Hepatocyte (in vitro differentiated cells): Measurements from ENCODE around the gene BLVRB. TPM values are rescaled to one million over a fixed set of nuclear protein-coding genes. Genes with fewer than 3 reads are reported as not detected.
A peak's percentile ranks its signal among the peaks of the same experiment; 100 is the strongest.

Experiments
- DNase-seq: peaks from one replicate; pipeline ENCODE4 v3.0.0-alpha.2; 2016; ENCODE audit warnings: low spot score
- H2AFZ ChIP-seq: fragments of 200-600 bp; sonication (generic); 2 replicates; pipeline ENCODE4 v1.6.0; 2016; ENCODE audit warnings: antibody characterized with exemption, mild to moderate bottlenecking
- H3K27ac ChIP-seq: fragments of 200-600 bp; sonication (generic); 2 replicates; pipeline ENCODE4 v1.5.1; 2016; ENCODE audit warnings: mild to moderate bottlenecking
- H3K27me3 ChIP-seq: fragments of 200-600 bp; sonication (generic); 2 replicates; pipeline ENCODE4 v1.6.1; 2016
- H3K36me3 ChIP-seq: fragments of 200-600 bp; sonication (generic); replicated peaks from 2 replicates; pipeline ENCODE4 v1.5.1; 2016; ENCODE audit warnings: low read depth; ENCODE audit not compliant: insufficient read depth
- H3K4me1 ChIP-seq: fragments of 200-600 bp; sonication (generic); 2 replicates; pipeline ENCODE4 v1.5.1; 2016; ENCODE audit warnings: mild to moderate bottlenecking, moderate library complexity; ENCODE audit not compliant: insufficient read depth
- H3K4me2 ChIP-seq: fragments of 200-600 bp; sonication (generic); 2 replicates; pipeline ENCODE4 v1.6.0; 2016
- H3K4me3 ChIP-seq: fragments of 200-600 bp; sonication (generic); 2 replicates; pipeline ENCODE4 v1.5.1; 2016; ENCODE audit warnings: mild to moderate bottlenecking
- H3K79me2 ChIP-seq: fragments of 200-600 bp; sonication (generic); 2 replicates; pipeline ENCODE4 v1.6.0; 2017; ENCODE audit warnings: mild to moderate bottlenecking
- H3K9me2 ChIP-seq: fragments of 200-600 bp; sonication (generic); replicated peaks from 2 replicates; pipeline ENCODE4 v1.6.0; 2017; ENCODE audit warnings: mild to moderate bottlenecking; ENCODE audit not compliant: insufficient read depth
- H3K9me3 ChIP-seq: fragments of 200-600 bp; sonication (generic); 2 replicates; pipeline ENCODE4 v1.5.1; 2016; ENCODE audit warnings: low read depth, mild to moderate bottlenecking
- H4K20me1 ChIP-seq: fragments of 200-600 bp; sonication (generic); 2 replicates; pipeline ENCODE4 v1.6.0; 2016; ENCODE audit warnings: mild to moderate bottlenecking; ENCODE audit not compliant: insufficient read depth, poor library complexity, severe bottlenecking
- EZH2 ChIP-seq: fragments of 200-600 bp; sonication (generic); IDR thresholded peaks from 2 replicates; pipeline ENCODE4 v1.6.1; 2016; ENCODE audit warnings: antibody characterized with exemption, mild to moderate bottlenecking, borderline replicate concordance
- EZH2phosphoT487 ChIP-seq: fragments of 200-600 bp; sonication (generic); IDR thresholded peaks from one replicate; pipeline ENCODE4 v1.6.1; 2018; ENCODE audit warnings: antibody characterized with exemption, mild to moderate bottlenecking, low read depth, moderate library complexity; ENCODE audit not compliant: unreplicated experiment, severe bottlenecking
- WGBS: methylation state at CpG from one replicate; pipeline ENCODE4 v1.1.6; 2016; ENCODE audit warnings: low lambda C conversion rate; ENCODE audit errors: missing lambda C conversion rate; 5-methylcytosine and 5-hydroxymethylcytosine counted together
- polyA plus RNA-seq: library from polyadenylated mRNA; unstranded; fragments of >200 nt; fragmentation: Nextera tagmentation; extraction: Ambion mirVana; gene quantifications from 2 replicates; pipeline ENCODE4 v1.2.1, GENCODE V29; 2016
- total RNA-seq: library from RNA; depleted of rRNA; stranded (reverse); fragments of >200 nt; gene quantifications from 2 replicates; pipeline ENCODE4 v1.2.3, GENCODE V29; 2014
- TF ChIP-seq, protein P1 (sequence below): fragments of 200-600 bp; sonication (generic); IDR thresholded peaks from 2 replicates; pipeline ENCODE4 v1.5.1; 2016; ENCODE audit warnings: antibody characterized with exemption, mild to moderate bottlenecking; ENCODE audit not compliant: poor library complexity

The BLVRB gene
- total and polyA plus RNA-seq, 2 experiments from 2014 or later = 114 to 157 TPM

GRCh38 chr19:40444825-40445312 is 20.7 kb downstream of the BLVRB start:
- Histone ChIP-seq H3K4me3 (peak overlapping the region; percentile 7), H3K79me2 (peaks cover 35% of the 10 kb centered on the region), H3K4me2 (peak overlapping the region; percentile 79), H3K27me3 (no peaks in the 10 kb centered on the region), H3K4me1 (peaks cover 27% of the 10 kb centered on the region), H4K20me1 (peaks cover 28% of the 10 kb centered on the region), H3K36me3 (no peaks in the 10 kb centered on the region), H3K9me2 (no peaks in the 10 kb centered on the region), H2AFZ (peak overlapping the region; percentile 57), H3K27ac (peak overlapping the region; percentile 98), H3K9me3 (no peaks in the 10 kb centered on the region)
- TF ChIP-seq EZH2 (no peak), EZH2phosphoT487 (no peak)
- TF ChIP-seq, protein P1, sequence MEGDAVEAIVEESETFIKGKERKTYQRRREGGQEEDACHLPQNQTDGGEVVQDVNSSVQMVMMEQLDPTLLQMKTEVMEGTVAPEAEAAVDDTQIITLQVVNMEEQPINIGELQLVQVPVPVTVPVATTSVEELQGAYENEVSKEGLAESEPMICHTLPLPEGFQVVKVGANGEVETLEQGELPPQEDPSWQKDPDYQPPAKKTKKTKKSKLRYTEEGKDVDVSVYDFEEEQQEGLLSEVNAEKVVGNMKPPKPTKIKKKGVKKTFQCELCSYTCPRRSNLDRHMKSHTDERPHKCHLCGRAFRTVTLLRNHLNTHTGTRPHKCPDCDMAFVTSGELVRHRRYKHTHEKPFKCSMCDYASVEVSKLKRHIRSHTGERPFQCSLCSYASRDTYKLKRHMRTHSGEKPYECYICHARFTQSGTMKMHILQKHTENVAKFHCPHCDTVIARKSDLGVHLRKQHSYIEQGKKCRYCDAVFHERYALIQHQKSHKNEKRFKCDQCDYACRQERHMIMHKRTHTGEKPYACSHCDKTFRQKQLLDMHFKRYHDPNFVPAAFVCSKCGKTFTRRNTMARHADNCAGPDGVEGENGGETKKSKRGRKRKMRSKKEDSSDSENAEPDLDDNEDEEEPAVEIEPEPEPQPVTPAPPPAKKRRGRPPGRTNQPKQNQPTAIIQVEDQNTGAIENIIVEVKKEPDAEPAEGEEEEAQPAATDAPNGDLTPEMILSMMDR = peak; percentile 51
- no peak for DNase-seq
- whole genome bisulfite sequencing = 28% methylated on average over 13 of the region's 18 CpGs

GRCh38 chr19:40444000-40444824 is 21.3 kb downstream of the BLVRB start, which contains the start of gene SERTAD3:
TSS of gene SERTAD3 (minus strand) at chr19:40444335. CDS start at chr19:40442080, 2,255 bp downstream.
- under 1% methylated on average over 33 of the region's 72 CpGs for WGBS
- Histone ChIP-seq H4K20me1 (peaks cover 28% of the 10 kb centered on the region), H3K9me2 (no peaks in the 10 kb centered on the region), H3K27me3 (no peaks in the 10 kb centered on the region), H3K27ac (peak within 1 kb of the TSS; percentile 98), H3K4me3 (peak within 1 kb of the TSS; percentile 60), H3K79me2 (peaks cover 41% of the 10 kb centered on the region), H3K36me3 (no peaks in the 10 kb centered on the region), H2AFZ (peak within 1 kb of the TSS; percentile 57), H3K9me3 (no peaks in the 10 kb centered on the region), H3K4me1 (peaks cover 27% of the 10 kb centered on the region), H3K4me2 (peak within 1 kb of the TSS; percentile 79)
- TF ChIP-seq, protein P1 = no peak
- no peak for TF ChIP-seq EZH2phosphoT487
- TF ChIP-seq EZH2 = no peak
- DNase-seq = peak; percentile 99

DNA sequence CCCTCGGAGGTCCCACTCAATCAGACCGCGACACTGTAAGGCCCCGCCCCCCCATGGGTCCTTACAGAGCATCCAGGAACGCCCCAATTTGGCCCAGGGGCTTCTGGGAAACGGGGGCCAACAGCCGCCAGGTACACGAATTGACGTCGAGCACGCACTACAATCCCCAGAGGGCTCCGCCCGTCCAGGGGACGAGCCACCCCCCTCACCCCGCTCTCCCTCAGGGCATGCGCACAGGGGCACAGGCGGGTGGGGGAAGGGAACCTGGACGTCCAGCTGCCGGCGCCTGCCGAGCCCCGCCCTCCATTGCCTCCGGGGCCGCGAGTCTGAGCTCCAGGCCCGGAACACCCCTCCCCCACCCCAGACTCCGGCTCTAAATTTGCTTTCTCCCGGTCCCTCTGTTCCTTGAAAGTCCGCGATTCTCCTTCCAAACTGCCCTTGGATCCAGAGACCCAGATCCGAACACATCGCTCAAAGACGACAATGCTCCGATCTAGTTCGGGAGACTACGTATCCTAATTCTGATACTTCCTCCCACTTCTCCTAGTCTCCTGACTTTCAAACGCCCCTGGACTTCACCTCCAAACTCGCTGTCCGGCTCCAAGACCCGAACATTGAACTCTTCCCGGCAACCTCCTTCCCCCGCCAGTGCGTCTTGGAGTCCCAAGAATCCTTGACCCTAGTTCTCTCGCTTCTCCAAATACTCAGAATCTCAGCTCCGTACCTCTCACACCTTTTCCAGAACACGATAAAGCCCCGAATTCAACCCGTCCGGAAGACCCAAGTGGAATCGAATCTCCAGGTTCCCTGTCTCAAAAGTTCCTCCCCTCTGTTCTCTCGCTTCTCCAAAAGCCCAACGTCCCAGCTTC is 22.2 kb downstream of the BLVRB start:
- peaks cover 28% of the 10 kb centered on the region for H4K20me1 ChIP-seq
- H3K4me1 ChIP-seq = peaks cover 27% of the 10 kb centered on the region
- H2AFZ ChIP-seq = no peak overlapping the region
- H3K27me3 ChIP-seq = no peaks in the 10 kb centered on the region
- no peaks in the 10 kb centered on the region for H3K36me3 ChIP-seq
- H3K9me2 ChIP-seq = no peaks in the 10 kb centered on the region
- peak overlapping the region; percentile 47 for H3K4me2 ChIP-seq
- H3K27ac ChIP-seq = peak overlapping the region; percentile 98
- H3K9me3 ChIP-seq = no peaks in the 10 kb centered on the region
- DNase-seq = peak; percentile 100
- 1% methylated on average over 39 of the region's 52 CpGs for WGBS
- TF ChIP-seq, protein P1 = no peak
- TF ChIP-seq EZH2phosphoT487 = no peak
- no peak for TF ChIP-seq EZH2
- peaks cover 42% of the 10 kb centered on the region for H3K79me2 ChIP-seq
- peak overlapping the region; percentile 52 for H3K4me3 ChIP-seq
